Activated naive CD4-positive, alpha-beta T cell (primary cell): Measurements from ENCODE around the gene LAMA5.

ENCODE experiments used
- DNase-seq, 4 experiments: peaks; one replicate each; lab custom pipeline; 2025; lab: John Stamatoyannopoulos, UW

The LAMA5 gene

GRCh38 chr20:62314711-62315302, 52.3 kb downstream of the LAMA5 start:
- no peak for DNase-seq

- no peak for DNase-seq
Observed at GRCh38 chr20:62314339-62314638, 52.8 kb downstream of the LAMA5 start.

GRCh38 chr20:62313460-62314338, 53.4 kb downstream of the LAMA5 start:
- DNase-seq = no peak

- no peak for DNase-seq
Observed at GRCh38 chr20:62313021-62313420, 54.1 kb downstream of the LAMA5 start.

GRCh38 chr20:62312662-62312977, 54.5 kb downstream of the LAMA5 start:
- no peak for DNase-seq

GRCh38 chr20:62311832-62312661, 55.1 kb downstream of the LAMA5 start:
- no peak for DNase-seq

- DNase-seq = no peak
Observed at GRCh38 chr20:62311150-62311549, 56.0 kb downstream of the LAMA5 start.

- no peak for DNase-seq
Observed at GRCh38 chr20:62310757-62311121, 56.4 kb downstream of the LAMA5 start.

- no peak for DNase-seq
Observed at GRCh38 chr20:62309947-62310756, 57.0 kb downstream of the LAMA5 start.

- no peak for DNase-seq
Observed at GRCh38 chr20:62309198-62309944, 57.7 kb downstream of the LAMA5 start.

GRCh38 chr20:62308102-62308822, 58.9 kb downstream of the LAMA5 start:
- no peak for DNase-seq

- DNase-seq = no peak
Observed at GRCh38 chr20:62307226-62308101, 59.6 kb downstream of the LAMA5 start.

GRCh38 chr20:62306414-62307187, 60.5 kb downstream of the LAMA5 start:
- DNase-seq = no peak

GRCh38 chr20:62305765-62306413, 61.2 kb downstream of the LAMA5 start:
- DNase-seq = no peak

GRCh38 chr20:62305149-62305764, 61.9 kb downstream of the LAMA5 start:
- DNase-seq = no peak

- no peak for DNase-seq
Observed at GRCh38 chr20:62304331-62305148, 62.6 kb downstream of the LAMA5 start.
